Fibroblast of skin of scalp (primary cell): ENCODE measurements around the gene FZD7. TPM values are rescaled to one million over a fixed set of nuclear protein-coding genes. Genes with fewer than 3 reads are reported as not detected.
A peak's percentile ranks its signal among the peaks of the same experiment; 100 is the strongest.

ENCODE experiments used
- DNase-seq: peaks from one replicate; pipeline ENCODE4 v3.0.0-alpha.2; 2013
- polyA plus RNA-seq, 2 experiments: library from polyadenylated mRNA; unstranded; fragments of 120-200 nt; gene quantifications; one replicate each; pipeline ENCODE4 v1.2.1, GENCODE V29; 2013; ENCODE audit not compliant: insufficient read length in 2 of 2

The FZD7 gene
- 104 TPM for polyA plus RNA-seq (2013, experiment 1 of 2; ENCODE audit: insufficient read length)
- polyA plus RNA-seq (2013, experiment 2 of 2; ENCODE audit: insufficient read length): 105 TPM

DNA sequence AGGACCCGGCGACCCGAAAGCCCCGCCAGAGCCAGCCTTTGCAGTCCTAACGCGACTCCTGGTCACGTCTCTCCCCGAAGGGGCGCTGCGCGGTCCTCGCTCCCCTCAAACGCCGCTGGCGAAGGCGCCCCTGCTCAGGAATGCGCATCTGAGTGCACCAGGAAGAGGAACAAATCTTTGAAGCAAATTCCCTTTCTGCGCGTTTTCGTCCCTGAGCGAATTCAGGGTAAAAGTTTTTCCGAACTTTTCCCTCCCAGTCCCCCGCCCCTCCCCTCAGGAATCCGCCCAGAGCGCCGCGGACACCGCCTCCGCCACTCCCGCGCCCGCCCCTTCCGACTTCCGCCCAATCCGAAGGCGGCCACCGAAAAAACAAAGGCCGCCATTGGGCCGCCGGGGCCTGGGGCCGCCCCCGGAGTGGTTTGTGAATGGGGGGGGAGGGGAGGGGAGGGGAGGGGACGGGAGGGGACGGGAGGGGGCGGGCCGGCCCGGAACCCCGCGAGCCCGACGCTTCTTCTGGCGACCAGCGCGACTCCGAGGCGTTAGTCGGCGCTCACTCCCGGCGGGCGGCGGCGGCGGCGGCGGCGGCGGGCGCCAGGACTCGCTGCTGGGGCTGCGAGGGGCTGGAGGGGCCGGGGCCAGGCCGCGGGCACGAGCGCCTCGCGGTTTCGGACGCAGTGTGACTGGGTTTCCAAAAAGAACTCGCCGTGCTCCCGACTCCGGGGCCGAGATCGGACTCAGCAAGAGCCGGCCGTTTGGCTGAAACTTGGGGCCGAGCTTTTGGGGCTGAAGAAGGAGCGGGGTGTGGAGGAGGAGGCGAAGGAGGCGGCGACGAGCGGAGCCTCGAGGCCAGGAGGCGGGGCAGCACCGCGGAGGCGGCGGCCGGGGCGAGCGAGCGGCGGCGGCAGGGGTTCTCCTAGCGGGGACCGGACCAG is at the start of gene FZD7:
Gene FZD7 (plus strand): TSS at position 539 of the 932 bp plus-strand sequence. CDS start 793 bp downstream, outside the sequence.
- peak; percentile 98 for DNase-seq

DNA sequence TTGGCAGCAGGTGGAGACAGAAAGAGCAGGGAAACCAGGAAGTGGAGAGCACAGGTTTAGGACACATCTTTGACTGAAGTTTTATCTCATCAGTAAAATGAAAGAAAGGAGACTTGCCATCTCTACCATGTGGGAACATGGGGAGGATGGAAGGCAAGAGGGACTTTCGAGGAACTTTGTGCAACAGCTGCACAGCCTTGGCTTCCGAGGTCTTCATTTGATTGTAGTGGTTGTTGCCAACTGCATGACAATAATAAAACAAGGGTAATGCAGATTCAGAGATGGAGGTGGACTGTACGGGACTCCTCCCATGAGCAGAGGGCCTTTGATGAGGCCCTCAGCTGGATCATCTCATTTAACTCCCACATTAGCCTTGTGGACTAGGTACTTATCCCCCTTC is 49.3 kb upstream of the FZD7 start:
- no peak for DNase-seq

DNA sequence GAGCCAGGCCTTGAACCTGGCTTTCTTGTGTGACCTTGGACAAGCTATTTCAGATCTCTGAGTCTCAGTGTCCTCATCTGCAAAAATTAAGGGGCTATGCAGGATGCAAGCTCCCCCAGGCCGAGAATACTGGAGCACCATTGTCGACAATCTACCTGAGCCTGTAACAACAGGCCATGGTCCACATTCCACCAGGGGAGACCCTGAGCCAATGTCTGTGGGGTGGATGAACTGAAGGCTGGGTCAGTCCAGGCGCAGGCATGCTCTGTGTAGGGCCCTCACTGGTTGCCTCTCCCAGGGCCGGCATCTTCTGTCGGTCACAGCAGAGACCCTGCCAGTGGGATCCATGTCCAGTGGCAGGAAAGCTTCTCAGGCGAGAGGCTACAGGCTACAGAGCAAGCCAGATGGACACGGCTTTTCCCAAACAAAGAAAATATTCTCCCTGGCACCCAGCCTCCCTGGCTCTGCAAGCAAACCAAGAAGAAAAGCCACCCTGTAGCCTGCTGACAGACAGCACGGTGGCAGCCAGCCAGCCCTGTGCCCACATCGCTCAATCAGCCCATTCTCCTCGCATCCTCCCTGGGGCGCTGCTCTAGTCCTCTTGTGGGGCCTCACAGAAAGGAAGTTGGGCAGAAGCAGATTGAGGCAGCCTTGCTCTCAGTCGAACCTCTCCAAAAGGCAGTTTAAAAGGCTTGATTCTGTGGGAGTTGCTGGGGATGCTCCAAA is 48.7 kb upstream of the FZD7 start:
- no peak for DNase-seq

DNA sequence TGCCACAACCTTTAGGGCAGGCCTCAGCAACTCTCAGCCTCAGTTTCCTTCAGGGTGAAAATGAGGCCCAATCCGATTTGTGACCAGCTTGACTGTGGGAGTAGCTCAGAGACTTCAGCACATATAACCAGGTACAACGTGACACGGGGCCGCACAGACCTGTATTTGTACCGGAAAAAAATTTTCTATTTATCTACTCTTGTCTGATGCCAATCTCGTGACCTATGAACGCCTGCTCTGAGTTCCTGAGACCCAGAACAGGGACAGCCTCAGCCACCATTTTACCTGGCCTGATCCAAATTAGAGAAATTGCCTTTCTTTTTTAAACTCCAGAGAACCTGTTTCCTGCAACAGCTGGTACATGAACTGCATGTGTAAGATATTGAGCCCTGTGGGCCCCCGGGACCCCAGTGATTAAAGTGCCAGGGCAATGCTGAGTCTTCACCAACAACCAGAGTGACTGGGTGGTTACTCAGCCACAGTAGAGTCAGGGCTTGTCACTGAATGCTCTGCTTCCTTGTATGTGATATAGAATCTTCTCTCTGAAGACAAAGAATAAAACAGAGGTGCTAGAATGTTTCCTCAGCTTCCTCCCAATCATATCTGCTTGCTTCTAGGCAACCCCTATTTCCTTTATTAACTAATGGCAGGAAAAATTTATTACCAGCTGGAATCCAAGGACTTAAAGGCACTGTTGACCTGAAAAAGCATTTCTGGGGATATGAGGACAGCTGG is 47.8 kb upstream of the FZD7 start:
- no peak for DNase-seq

DNA sequence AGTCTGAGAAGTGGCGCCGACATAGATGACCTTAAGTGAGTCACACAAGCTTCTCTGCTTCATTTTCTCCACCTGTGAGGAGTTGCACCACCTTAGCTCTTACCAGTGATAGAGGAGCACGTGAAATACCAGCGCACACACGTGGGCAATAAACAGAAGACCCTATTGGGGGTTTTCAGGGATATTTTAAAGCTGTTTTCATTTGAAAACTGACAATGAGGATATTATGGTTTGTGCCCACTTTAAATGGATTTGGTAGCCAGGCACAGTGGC is 47.3 kb upstream of the FZD7 start:
- DNase-seq: no peak

DNA sequence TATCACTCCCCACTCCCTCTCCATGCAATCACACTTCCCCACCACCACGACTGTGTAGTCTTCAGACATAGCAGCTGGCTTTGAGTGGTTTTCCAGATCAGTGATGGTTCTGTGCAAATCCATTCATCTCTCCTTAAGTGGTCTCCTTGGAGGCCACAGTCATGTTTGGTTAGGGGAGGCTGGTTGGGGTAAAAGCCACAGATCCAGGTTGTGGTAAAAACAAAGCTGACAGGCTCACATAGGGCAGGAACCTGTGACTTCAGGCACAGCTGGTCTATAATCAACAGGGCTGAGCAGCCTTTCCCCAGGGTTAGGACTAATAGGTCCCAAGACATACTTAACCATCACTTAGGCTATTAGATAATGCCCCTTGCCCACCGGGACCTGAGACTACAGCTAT is 46.2 kb upstream of the FZD7 start:
- no peak for DNase-seq

DNA sequence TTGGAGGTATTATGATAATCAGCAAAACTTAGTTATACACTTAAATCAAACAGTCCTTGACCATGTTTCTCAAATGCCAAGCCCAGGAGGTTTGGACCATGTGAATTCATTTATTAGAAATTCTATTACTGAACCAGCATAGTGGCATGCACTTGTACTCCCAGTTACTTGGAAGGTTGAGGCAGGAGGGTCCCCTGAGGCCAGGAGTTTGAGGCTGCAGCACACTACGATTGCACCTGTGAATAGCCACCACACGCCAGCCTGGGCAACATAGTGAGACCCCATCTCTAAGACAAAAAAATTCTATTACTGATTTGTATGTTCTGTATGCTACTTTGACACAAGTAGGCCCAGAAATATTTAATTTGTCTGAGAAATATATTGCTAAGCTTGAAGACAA is 43.6 kb upstream of the FZD7 start:
- DNase-seq: no peak

DNA sequence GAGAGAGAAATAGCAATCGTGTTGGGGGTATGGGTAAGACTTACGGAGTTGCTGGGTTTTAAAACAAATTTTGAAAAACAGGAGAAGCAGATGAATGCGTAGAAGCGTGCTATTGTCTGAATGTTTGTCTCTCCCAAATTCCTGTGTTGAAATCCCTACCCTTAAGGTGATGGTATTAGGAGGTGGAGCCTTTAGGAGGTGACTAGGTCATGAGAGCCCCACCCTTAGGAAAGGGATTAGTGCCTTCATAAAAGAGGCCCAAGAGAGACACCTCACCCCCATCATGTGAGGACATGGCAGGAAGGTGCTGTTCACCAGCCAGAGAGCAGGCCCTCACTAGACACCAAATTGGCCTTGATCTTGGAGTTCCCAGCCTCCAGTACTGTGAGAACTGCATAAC is 40.7 kb upstream of the FZD7 start:
- DNase-seq: no peak

DNA sequence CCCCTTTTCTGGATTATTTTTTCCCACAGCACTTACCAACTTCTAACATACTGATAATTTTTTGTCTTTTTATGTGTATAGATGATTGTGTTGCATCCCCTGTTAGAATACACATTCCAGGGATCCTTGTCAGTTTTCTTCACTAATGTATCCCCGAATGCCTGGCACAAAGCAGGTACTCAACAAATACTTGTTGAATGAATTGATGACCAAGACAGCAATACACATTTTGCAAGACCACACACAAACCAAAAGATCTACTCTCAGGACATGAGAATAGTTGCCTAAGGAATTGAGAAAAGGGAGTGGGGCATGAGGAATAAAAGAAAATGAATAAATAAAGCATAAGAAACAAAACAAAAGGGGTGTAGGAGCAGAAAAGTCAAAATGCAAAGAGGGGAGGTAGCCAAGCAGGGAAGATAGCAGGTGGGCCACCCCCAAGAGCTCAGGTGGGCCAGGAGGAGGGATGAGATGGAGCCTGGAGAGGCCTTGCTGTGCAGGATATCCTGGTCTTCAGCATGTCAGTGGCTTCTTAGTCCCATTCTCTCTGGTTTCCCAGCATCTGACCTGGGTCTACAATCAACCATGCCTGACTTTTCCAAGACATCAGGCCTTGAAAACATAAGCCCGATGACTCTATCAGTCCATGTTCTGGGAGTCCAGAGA is 38.5 kb upstream of the FZD7 start:
- no peak for DNase-seq

DNA sequence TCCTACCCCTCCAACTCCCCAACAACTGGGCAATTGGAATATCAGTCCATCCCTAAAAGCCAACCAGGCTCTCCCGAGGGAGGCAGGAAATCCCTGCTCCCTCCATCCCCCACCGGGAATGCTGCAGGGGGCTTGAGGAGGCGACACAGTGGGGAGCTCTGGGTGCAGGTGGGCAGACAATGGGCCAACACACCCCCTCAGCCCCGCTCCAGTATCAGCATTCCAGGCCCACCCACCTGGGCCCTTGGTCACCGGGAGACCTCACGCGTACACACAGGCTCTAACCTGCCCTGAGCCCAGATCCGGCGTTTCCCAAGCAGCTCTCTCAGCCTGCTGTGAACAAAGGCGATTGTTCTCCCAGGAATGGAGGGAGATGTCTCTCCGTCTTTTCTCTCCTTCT is 37.6 kb upstream of the FZD7 start:
- no peak for DNase-seq

DNA sequence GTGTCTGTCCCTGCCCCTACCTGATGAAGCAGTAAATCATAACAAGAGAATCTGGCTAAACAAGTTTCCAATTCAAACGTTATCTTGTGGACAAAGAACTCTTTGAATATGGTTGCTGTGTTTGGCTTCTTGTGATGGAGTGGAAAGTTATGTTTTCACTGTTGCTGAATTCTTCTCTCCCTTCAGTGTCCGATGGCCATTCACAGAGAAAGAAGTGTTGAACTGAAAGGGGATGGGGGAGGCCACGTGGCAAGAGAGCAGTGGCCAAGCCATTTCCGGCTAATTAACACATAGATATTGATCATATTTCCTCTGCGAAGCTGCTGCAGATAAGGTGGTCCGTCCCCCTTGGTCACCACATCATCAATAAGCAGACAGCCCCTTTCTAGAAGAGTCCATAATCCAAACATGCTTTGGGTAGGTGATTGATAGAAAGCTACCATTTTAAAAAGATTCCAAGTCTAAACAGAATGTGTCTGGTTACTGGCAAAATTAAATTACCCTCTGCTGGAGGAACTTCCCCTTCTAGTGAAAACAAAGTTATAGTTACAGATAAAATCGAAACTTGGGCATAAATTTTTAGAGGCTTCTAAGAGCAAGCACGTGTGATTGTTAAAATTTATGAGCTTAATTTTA is 36.9 kb upstream of the FZD7 start:
- no peak for DNase-seq

DNA sequence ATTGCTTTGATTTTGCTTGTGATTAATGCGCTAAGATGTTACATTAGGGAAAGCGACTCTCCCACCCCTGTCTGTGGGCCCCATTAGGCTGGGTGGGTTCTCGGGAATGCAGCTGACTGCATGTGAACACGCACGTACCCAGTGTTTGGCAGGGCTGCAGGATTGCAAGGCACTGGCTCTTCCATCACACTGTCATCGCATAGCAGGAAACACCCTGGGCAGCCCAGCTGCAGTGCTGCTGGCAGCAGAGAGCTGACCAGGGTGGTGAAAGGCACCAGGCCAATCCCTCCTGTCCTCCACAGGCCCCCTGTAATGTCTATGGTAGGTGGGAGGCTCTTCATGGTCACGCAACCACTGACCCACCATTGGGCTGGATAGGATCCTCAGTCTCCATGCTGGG is 34.4 kb upstream of the FZD7 start:
- DNase-seq: peak; percentile 86

DNA sequence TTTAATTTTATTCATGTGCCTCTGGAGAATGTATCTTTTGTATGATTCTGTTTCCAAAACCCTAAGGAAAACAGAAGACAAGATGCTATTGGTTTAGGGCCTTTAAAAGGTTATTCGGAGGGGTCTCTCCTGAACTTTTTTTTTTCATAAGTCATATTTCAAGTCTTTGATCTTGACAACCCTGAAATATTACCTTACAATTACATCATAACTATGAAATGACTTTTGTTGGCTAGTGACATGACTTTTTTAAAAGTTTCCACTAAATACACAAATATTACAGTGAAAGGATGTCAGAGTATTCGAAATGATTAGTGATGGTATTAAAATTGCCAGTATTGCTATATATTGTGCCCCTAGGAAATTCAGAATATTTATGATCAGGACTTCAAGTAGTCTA is 31.8 kb upstream of the FZD7 start:
- DNase-seq: no peak

DNA sequence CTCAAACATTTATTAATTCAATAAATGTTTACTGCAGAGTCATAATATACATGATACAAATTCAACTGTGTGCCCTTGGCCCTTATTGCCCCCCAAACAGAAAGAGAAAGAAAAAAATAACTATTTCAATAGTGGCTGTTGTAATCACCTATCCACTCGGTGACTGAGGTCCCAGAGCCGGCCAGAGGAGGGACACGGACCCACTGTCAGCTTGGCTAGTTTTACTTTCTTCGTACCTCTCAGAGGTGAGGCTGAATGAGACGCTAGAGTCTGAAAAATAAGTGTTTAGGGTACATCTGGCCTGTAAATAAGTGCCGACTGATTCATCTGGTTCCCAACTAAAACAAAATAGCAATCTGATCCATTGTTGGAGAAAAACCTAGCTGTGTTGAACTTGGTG is 31.3 kb upstream of the FZD7 start:
- no peak for DNase-seq

DNA sequence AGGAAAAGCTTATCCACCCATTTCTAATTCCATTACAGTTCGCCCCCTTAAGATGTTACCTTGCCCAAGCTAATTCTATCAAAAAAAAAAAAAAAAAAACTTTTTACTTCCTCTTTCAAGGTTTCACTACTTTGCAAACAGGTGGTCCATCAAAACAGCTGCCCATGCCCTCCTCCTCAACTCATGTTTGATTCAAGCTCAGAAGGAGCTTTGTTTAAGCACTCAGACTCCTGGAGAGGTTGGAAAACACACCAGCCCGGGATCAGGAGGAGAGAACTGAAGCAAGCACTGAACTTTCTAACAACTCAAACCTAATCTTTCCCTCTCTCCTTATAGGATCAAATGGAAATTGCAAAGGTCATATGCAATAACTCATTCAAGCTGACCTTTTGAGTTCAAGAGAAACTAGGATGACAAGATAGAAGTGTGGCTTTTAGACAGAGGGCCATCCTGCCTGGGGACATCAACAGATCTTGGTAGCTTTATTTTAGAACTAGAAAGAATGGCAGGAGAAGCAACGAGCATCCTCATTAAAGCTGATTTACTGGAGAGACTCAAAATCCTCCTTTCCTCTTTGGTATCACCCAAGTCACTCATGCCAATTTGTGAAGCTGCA is 28.3 kb upstream of the FZD7 start:
- DNase-seq: no peak

DNA sequence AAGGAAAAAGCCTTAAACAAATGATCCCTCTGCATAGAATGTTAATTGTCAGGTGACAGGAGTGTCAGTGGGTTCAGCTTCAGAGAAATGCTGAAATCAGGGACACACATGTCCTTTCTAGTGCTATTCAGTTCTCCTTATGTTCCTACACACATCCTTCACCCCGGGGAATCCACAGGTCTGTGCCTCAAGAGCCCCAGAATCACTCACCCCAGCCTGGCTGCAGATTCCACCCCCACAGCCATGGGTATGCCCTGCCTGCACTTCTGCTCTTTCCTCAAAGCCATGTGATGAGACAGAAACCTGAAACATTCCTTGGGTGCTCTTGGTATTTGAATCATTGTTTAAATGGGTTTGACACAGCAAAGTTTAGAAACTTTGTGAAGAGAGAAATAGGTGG is 27.4 kb upstream of the FZD7 start:
- no peak for DNase-seq

DNA sequence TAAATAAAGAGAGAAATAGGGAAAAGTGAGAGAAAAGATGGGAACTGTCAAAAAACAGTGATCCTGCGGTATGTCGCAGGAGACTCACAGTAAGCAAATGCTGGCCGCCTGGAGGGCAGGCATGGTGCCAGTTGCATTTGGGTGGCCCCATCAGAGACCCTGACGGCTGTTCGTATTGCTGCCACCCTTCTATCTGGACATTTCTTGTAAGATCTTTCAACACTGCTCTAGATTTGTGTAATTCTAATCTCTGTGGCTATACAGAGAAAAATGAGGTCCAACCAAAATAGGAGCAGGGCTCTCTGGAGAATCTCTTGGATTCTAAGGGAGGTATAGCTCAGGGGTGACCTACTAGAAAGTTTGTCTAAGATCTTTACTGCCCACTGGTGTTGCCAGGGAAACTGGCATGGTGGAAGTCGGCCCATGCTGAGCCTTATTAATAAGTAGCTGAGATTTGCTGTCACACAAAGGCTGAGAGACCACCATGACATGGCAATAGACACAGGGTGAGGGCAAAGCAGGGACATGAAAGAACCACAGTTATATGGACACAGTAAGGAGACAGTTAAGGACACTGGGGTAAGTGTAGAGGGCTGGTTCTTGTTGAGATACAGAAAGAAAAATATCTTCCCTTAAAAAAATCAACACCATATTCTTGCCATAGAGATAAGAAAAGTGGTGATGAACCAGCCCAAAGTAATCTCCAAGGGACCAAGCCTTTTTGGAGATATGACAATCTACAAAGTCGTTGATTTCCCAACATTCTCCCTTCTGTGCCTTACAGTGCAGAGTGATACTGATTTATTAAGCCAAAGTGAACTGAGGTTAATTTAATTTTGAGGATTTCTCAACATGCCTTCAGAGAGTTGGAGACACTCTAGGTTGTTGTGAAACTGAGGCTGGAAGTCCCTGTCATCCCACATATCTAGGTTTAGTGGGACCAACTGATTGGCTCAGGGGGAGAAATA is 26.4 kb upstream of the FZD7 start:
- peak; percentile 39 for DNase-seq

DNA sequence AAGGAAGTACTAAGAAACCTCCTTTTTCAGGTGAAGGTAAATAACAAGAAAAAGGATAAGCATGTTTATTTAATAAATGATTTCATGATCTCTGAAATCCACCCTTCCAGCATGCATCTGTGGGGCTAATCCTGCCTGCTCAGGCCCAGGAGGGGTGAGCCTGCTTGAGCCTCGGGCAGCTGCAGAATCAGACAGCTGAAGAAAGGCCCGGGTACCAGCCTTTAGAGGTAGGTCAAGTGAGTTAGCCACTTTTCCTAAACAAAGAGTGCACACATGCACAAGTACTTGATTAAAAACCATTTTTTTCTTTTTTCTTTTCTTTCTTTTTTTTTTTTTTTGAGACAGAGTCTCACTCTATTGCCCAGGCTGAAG is 25.7 kb upstream of the FZD7 start:
- no peak for DNase-seq

DNA sequence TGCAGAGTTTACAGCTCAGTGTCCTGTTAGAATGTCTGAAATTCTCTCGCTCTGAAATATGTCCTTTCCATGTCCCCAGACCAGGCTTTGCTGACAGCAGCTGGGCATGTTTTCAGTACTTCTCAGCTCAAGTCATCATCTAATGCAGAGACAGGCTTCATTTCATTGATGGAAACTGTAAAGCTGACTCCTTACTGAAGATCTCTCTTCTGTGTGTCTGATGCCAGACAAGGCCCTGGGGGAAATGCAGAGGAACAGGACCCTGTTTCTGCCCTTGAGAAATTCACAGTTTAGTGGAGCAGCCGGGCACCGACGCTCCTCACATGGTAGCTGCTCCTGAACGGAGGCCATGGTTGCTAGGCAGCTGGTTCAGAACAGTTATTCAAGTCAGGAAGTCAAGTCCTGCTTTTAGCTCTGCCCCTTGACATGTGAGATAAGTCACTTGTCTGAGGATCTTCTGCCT is 24.6 kb upstream of the FZD7 start:
- no peak for DNase-seq

DNA sequence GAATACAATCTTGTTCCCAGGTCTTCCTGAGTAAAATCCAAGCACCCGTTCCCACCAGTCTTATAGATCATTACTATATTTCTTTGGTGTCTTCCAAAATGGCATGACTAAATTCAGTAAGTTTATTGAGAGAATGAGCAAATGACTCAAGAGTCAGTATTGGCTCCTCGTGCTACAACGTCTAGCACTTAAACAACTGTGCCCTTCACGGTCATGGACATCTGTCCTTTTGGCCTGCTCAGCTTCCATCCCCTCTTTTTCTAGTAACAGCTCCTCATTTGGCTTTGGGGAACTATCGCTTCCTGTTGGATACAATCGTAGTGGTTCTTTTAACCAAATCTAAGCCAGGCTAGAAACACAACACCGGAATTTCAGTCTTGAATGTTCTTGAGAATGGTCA is 24.1 kb upstream of the FZD7 start:
- DNase-seq: no peak

DNA sequence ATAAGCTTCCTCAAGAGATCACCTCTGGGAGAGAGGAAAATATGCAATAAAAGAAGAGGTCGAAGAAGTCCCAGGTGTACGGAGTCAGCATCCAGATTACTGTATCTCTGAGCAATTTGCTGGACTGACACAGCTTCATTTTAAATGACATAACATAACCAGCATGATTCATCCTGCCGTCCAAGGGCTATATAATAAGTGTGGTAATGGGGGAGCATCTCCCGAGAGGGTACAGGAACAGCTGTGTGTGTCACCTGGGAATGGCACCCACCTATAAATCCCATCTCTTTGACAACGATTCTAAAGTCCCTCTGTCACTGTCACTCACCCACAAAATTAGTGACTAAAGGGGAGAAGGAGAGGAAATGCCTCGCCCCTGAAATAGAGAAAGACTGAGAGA is 19.3 kb upstream of the FZD7 start:
- no peak for DNase-seq
